Measurements from ENCODE around the gene AHDC1. TPM values are rescaled to one million over a fixed set of nuclear protein-coding genes. Genes with fewer than 3 reads are reported as not detected.
A peak's percentile ranks its signal among the peaks of the same experiment; 100 is the strongest.

AHDC1 gene
- total RNA-seq, 1 donor from 2014 or later, result 10.8 TPM

GRCh38 chr1:27561124-27561899 is 42.6 kb downstream of the AHDC1 start:
- DNase-seq (ENCODE audit: low read depth), result no peak
- TF ChIP-seq CTCF (conservative IDR thresholded peaks at IDR 0.05; ENCODE audit: low read depth, low read length), result no peak
- no peak overlapping the region for H3K4me3 ChIP-seq (ENCODE audit: low read depth, low read length)

GRCh38 chr1:27560268-27561123 is 43.4 kb downstream of the AHDC1 start:
- no peak for DNase-seq (ENCODE audit: low read depth)
- no peak for TF ChIP-seq CTCF (conservative IDR thresholded peaks at IDR 0.05; ENCODE audit: low read depth, low read length)
- H3K4me3 ChIP-seq (ENCODE audit: low read depth, low read length), result no peak overlapping the region

- TF ChIP-seq CTCF (conservative IDR thresholded peaks at IDR 0.05; ENCODE audit: low read depth, low read length), result no peak
- no peak for DNase-seq (ENCODE audit: low read depth)
- H3K4me3 ChIP-seq (ENCODE audit: low read depth, low read length), result no peak overlapping the region
Measured at GRCh38 chr1:27559466-27560030, 44.4 kb downstream of the AHDC1 start.

GRCh38 chr1:27557596-27558340 is 46.2 kb downstream of the AHDC1 start:
- no peak for DNase-seq (ENCODE audit: low read depth)
- H3K4me3 ChIP-seq (ENCODE audit: low read depth, low read length), result no peak overlapping the region
- no peak for TF ChIP-seq CTCF (conservative IDR thresholded peaks at IDR 0.05; ENCODE audit: low read depth, low read length)

GRCh38 chr1:27556781-27557595 is 47.0 kb downstream of the AHDC1 start:
- no peak for DNase-seq (ENCODE audit: low read depth)
- H3K4me3 ChIP-seq (ENCODE audit: low read depth, low read length), result peak overlapping the region; percentile 41
- peak; percentile 87 for TF ChIP-seq CTCF (conservative IDR thresholded peaks at IDR 0.05; ENCODE audit: low read depth, low read length)

- TF ChIP-seq CTCF (conservative IDR thresholded peaks at IDR 0.05; ENCODE audit: low read depth, low read length), result no peak
- DNase-seq (ENCODE audit: low read depth), result no peak
- no peak overlapping the region for H3K4me3 ChIP-seq (ENCODE audit: low read depth, low read length)
Measured at GRCh38 chr1:27556435-27556780, 47.5 kb downstream of the AHDC1 start.
